ENCODE results near the gene LBR.

LBR gene

GRCh38 chr1:225424562-225425200 lies 3.2 kb downstream of the LBR start:
- no peak for DNase-seq (ENCODE audit: low read depth in 2 of 3, low spot score in 2 of 3)

- no peak for DNase-seq (ENCODE audit: low read depth in 2 of 3, low spot score in 2 of 3)
Observed at GRCh38 chr1:225423518-225423855, 4.4 kb downstream of the LBR start.

- DNase-seq (ENCODE audit: low read depth in 2 of 3, low spot score in 2 of 3): no peak
Observed at GRCh38 chr1:225422795-225423517, 4.9 kb downstream of the LBR start.

GRCh38 chr1:225422031-225422605 lies 5.7 kb downstream of the LBR start:
- DNase-seq (ENCODE audit: low read depth in 2 of 3, low spot score in 2 of 3): no peak

GRCh38 chr1:225418598-225418997 lies 9.2 kb downstream of the LBR start:
- DNase-seq (ENCODE audit: low read depth in 2 of 3, low spot score in 2 of 3): no peak

GRCh38 chr1:225418059-225418458 lies 9.8 kb downstream of the LBR start:
- DNase-seq (ENCODE audit: low read depth in 2 of 3, low spot score in 2 of 3): no peak

- no peak for DNase-seq (ENCODE audit: low read depth in 2 of 3, low spot score in 2 of 3)
Observed at GRCh38 chr1:225415967-225416745, 11.7 kb downstream of the LBR start.

GRCh38 chr1:225415307-225415706 lies 12.5 kb downstream of the LBR start:
- no peak for DNase-seq (ENCODE audit: low read depth in 2 of 3, low spot score in 2 of 3)

- no peak for DNase-seq (ENCODE audit: low read depth in 2 of 3, low spot score in 2 of 3)
Observed at GRCh38 chr1:225413708-225414375, 14.0 kb downstream of the LBR start.

GRCh38 chr1:225412803-225413351 lies 15.0 kb downstream of the LBR start:
- DNase-seq (ENCODE audit: low read depth in 2 of 3, low spot score in 2 of 3): no peak

- DNase-seq (ENCODE audit: low read depth in 2 of 3, low spot score in 2 of 3): no peak
Observed at GRCh38 chr1:225412321-225412720, 15.5 kb downstream of the LBR start.

GRCh38 chr1:225410036-225410435 lies 17.8 kb downstream of the LBR start:
- DNase-seq (ENCODE audit: low read depth in 2 of 3, low spot score in 2 of 3): no peak

GRCh38 chr1:225409051-225409450 lies 18.8 kb downstream of the LBR start:
- DNase-seq (ENCODE audit: low read depth in 2 of 3, low spot score in 2 of 3): no peak

- DNase-seq (ENCODE audit: low read depth in 2 of 3, low spot score in 2 of 3): no peak
Observed at GRCh38 chr1:225408249-225408648, 19.6 kb downstream of the LBR start.

GRCh38 chr1:225407755-225408154 lies 20.1 kb downstream of the LBR start:
- DNase-seq (ENCODE audit: low read depth in 2 of 3, low spot score in 2 of 3): no peak

- DNase-seq (ENCODE audit: low read depth in 2 of 3, low spot score in 2 of 3): no peak
Observed at GRCh38 chr1:225406976-225407725, 20.7 kb downstream of the LBR start.

GRCh38 chr1:225400968-225401367 lies 26.9 kb downstream of the LBR start:
- no peak for DNase-seq (ENCODE audit: low read depth in 2 of 3, low spot score in 2 of 3)

GRCh38 chr1:225396357-225396756 lies 31.5 kb downstream of the LBR start:
- no peak for DNase-seq (ENCODE audit: low read depth in 2 of 3, low spot score in 2 of 3)

GRCh38 chr1:225389843-225390242 lies 38.0 kb downstream of the LBR start:
- DNase-seq (ENCODE audit: low read depth in 2 of 3, low spot score in 2 of 3): no peak

GRCh38 chr1:225388372-225388771 lies 39.5 kb downstream of the LBR start:
- DNase-seq (ENCODE audit: low read depth in 2 of 3, low spot score in 2 of 3): no peak
